Neural progenitor cell (in vitro differentiated cells): Measurements from ENCODE around the gene DLEU7.

Source experiments
- EZH2 ChIP-seq: fragments of 200-600 bp; sonication (generic); IDR thresholded peaks from 2 replicates; pipeline ENCODE4 v1.6.1; 2017; ENCODE audit warnings: antibody characterized with exemption, mild to moderate bottlenecking, moderate library complexity
- EZH2phosphoT487 ChIP-seq: fragments of 200-600 bp; sonication (generic); IDR thresholded peaks from 2 replicates; pipeline ENCODE4 v1.6.1; 2017; ENCODE audit warnings: antibody characterized with exemption
- TF ChIP-seq, protein P1 (sequence below): fragments of 200-600 bp; sonication (generic); IDR thresholded peaks from 2 replicates; pipeline ENCODE4 v1.5.1; 2017; ENCODE audit warnings: antibody characterized with exemption, mild to moderate bottlenecking

GRCh38 chr13:50842990-50843256, 569 bp downstream of the DLEU7 start:
- TF ChIP-seq EZH2phosphoT487 (no peak), EZH2 (no peak)
- TF ChIP-seq, protein P1, sequence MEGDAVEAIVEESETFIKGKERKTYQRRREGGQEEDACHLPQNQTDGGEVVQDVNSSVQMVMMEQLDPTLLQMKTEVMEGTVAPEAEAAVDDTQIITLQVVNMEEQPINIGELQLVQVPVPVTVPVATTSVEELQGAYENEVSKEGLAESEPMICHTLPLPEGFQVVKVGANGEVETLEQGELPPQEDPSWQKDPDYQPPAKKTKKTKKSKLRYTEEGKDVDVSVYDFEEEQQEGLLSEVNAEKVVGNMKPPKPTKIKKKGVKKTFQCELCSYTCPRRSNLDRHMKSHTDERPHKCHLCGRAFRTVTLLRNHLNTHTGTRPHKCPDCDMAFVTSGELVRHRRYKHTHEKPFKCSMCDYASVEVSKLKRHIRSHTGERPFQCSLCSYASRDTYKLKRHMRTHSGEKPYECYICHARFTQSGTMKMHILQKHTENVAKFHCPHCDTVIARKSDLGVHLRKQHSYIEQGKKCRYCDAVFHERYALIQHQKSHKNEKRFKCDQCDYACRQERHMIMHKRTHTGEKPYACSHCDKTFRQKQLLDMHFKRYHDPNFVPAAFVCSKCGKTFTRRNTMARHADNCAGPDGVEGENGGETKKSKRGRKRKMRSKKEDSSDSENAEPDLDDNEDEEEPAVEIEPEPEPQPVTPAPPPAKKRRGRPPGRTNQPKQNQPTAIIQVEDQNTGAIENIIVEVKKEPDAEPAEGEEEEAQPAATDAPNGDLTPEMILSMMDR, result no peak
